ENCODE data around the gene ATP13A2. TPM values are rescaled to one million over a fixed set of nuclear protein-coding genes. Genes with fewer than 3 reads are reported as not detected.

ATP13A2 gene
- total RNA-seq, 3 donors from 2014 or later (not counting 1 experiment from before 2014, with no cell fraction given): 38.7 to 53.6 (median 42.8) TPM

DNA sequence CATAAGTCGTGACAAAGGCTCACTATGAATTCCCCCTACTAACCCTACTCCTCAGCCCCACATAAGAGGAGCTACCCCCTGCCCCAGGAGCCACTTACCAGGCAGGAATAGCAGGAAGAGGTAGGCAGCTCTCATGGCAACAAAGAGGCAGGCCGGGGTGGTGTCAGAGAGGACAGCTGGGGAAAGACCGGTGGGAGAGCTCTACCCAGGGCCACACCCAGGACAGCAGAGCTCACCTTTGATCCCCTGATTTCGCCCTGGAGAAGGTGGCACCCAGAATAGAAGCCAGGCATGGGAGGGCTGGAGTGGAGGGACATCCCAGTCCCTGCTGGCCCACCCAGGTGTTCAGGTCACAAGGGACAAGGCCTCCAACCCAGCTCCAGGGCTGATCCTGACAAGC, 33.6 kb downstream of the ATP13A2 start:
- Histone ChIP-seq H3K4me1 (ENCODE audit: control insufficient read depth, insufficient read depth, low read length) (peaks cover 7% of the 10 kb centered on the region), H3K27ac (ENCODE audit: low read length) (no peak overlapping the region), H3K27me3 (ENCODE audit: control insufficient read depth, insufficient read depth, low read length) (peaks cover 10% of the 10 kb centered on the region), H3K4me3 (ENCODE audit: low read length) (no peak overlapping the region), H3K9me3 (ENCODE audit: control insufficient read depth, insufficient read depth, low read length) (no peaks in the 10 kb centered on the region), H3K36me3 (ENCODE audit: control insufficient read depth, insufficient read depth, low read length) (no peaks in the 10 kb centered on the region)
- ATAC-seq (no peak), DNase-seq (no peak)
- peaks cover 15 to 23% of the 10 kb centered on the region in 2 donors for H3K27me3 Mint-ChIP-seq (ENCODE audit: low read depth in 2 of 2)
- no peak overlapping the region for H3K27ac Mint-ChIP-seq
- TF ChIP-seq, protein P1, sequence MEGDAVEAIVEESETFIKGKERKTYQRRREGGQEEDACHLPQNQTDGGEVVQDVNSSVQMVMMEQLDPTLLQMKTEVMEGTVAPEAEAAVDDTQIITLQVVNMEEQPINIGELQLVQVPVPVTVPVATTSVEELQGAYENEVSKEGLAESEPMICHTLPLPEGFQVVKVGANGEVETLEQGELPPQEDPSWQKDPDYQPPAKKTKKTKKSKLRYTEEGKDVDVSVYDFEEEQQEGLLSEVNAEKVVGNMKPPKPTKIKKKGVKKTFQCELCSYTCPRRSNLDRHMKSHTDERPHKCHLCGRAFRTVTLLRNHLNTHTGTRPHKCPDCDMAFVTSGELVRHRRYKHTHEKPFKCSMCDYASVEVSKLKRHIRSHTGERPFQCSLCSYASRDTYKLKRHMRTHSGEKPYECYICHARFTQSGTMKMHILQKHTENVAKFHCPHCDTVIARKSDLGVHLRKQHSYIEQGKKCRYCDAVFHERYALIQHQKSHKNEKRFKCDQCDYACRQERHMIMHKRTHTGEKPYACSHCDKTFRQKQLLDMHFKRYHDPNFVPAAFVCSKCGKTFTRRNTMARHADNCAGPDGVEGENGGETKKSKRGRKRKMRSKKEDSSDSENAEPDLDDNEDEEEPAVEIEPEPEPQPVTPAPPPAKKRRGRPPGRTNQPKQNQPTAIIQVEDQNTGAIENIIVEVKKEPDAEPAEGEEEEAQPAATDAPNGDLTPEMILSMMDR (IDR thresholded peaks at IDR 0.05): no peak
- H3K36me3 Mint-ChIP-seq: peaks cover 6% of the 10 kb centered on the region
- intact Hi-C loops (cut with micrococcal nuclease): no loop called here
- no peaks in the 10 kb centered on the region for H3K9me3 Mint-ChIP-seq
- H3K4me3 Mint-ChIP-seq: no peak overlapping the region
- WGBS (ENCODE audit: insufficient coverage): 92% methylated on average over 4 of the region's 4 CpGs
- H3K4me1 Mint-ChIP-seq: peaks cover 0 to 11% of the 10 kb centered on the region in 2 donors

GRCh38 chr1:16977377-16977776, 34.4 kb downstream of the ATP13A2 start:
- H3K36me3 Mint-ChIP-seq: peaks cover 6% of the 10 kb centered on the region
- Histone ChIP-seq H3K4me3 (ENCODE audit: low read length) (no peak overlapping the region), H3K27ac (ENCODE audit: low read length) (no peak overlapping the region), H3K36me3 (ENCODE audit: control insufficient read depth, insufficient read depth, low read length) (no peaks in the 10 kb centered on the region), H3K27me3 (ENCODE audit: control insufficient read depth, insufficient read depth, low read length) (peaks cover 10% of the 10 kb centered on the region), H3K4me1 (ENCODE audit: control insufficient read depth, insufficient read depth, low read length) (peaks cover 7% of the 10 kb centered on the region), H3K9me3 (ENCODE audit: control insufficient read depth, insufficient read depth, low read length) (no peaks in the 10 kb centered on the region)
- no peak for DNase-seq
- peaks cover 12 to 19% of the 10 kb centered on the region in 2 donors for H3K27me3 Mint-ChIP-seq (ENCODE audit: low read depth in 2 of 2)
- intact Hi-C loops (cut with micrococcal nuclease): no loop called here
- ATAC-seq: no peak
- H3K9me3 Mint-ChIP-seq: no peaks in the 10 kb centered on the region
- WGBS (ENCODE audit: insufficient coverage): 95% methylated on average over 5 of the region's 5 CpGs
- peaks cover 0 to 10% of the 10 kb centered on the region in 2 donors for H3K4me1 Mint-ChIP-seq
- TF ChIP-seq, protein P1 (IDR thresholded peaks at IDR 0.05): no peak
- H3K4me3 Mint-ChIP-seq: no peak overlapping the region
- H3K27ac Mint-ChIP-seq: no peak overlapping the region

DNA sequence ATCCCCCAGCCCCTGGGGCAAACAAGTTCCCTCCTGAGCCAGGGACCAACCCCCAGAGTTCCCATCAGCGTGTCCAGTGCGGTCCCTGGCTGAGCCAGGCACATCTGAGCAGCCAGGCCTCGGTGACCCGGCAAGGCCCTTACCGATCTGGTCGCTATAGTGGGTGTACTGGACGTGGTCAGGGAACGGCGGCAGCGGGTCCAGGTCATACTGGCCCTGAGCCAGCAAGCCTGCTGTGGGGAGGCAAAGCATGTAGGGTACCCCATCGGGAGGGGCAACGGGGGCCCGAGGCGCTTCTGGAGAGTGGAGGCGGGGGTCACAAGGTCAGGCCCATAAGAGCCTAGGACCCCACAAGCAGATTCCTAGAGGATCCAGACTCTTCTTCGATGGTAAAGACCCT, 34.8 kb downstream of the ATP13A2 start:
- peaks cover 10% of the 10 kb centered on the region for H3K27me3 ChIP-seq (ENCODE audit: control insufficient read depth, insufficient read depth, low read length)
- no peaks in the 10 kb centered on the region for H3K9me3 ChIP-seq (ENCODE audit: control insufficient read depth, insufficient read depth, low read length)
- no peak overlapping the region for H3K4me3 Mint-ChIP-seq
- no peak overlapping the region for H3K4me3 ChIP-seq (ENCODE audit: low read length)
- H3K27ac ChIP-seq (ENCODE audit: low read length): no peak overlapping the region
- H3K36me3 ChIP-seq (ENCODE audit: control insufficient read depth, insufficient read depth, low read length): no peaks in the 10 kb centered on the region
- H3K36me3 Mint-ChIP-seq: peaks cover 6% of the 10 kb centered on the region
- peaks cover 12 to 16% of the 10 kb centered on the region in 2 donors for H3K27me3 Mint-ChIP-seq (ENCODE audit: low read depth in 2 of 2)
- ATAC-seq (no peak), DNase-seq (no peak)
- 90% methylated on average over 16 of the region's 16 CpGs for WGBS (ENCODE audit: insufficient coverage)
- peaks cover 7% of the 10 kb centered on the region for H3K4me1 ChIP-seq (ENCODE audit: control insufficient read depth, insufficient read depth, low read length)
- peaks cover 0 to 10% of the 10 kb centered on the region in 2 donors for H3K4me1 Mint-ChIP-seq
- intact Hi-C loops (cut with micrococcal nuclease): no loop called here
- no peaks in the 10 kb centered on the region for H3K9me3 Mint-ChIP-seq
- no peak overlapping the region for H3K27ac Mint-ChIP-seq
- TF ChIP-seq, protein P1 (IDR thresholded peaks at IDR 0.05): no peak

DNA sequence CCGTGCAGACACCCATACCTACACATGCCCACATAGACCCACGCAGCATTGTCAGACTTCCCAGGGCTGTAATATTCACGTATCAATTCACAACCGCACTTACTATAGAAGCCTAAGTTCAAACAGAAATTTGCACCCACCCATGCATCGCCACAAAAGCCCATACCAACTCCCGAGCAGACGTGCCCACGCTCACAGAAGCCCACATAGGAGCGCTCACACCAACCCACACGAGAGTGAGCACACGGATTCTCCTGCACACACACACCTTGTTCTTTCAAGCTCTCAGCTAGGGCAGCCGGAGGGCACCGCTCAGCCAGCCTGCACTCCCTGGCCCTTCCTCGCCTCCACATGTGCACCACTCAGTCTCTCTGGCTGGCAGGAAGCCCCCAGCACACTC, 35.9 kb downstream of the ATP13A2 start:
- H3K27me3 ChIP-seq (ENCODE audit: control insufficient read depth, insufficient read depth, low read length): peaks cover 6% of the 10 kb centered on the region
- H3K27ac Mint-ChIP-seq: no peak overlapping the region
- H3K4me1 Mint-ChIP-seq: peaks cover 0 to 3% of the 10 kb centered on the region in 2 donors
- ATAC-seq (no peak), DNase-seq (no peak)
- WGBS (ENCODE audit: insufficient coverage): 89% methylated on average over 14 of the region's 14 CpGs
- peaks cover 3 to 6% of the 10 kb centered on the region in 2 donors for H3K27me3 Mint-ChIP-seq (ENCODE audit: low read depth in 2 of 2)
- no peak overlapping the region for H3K27ac ChIP-seq (ENCODE audit: low read length)
- H3K9me3 ChIP-seq (ENCODE audit: control insufficient read depth, insufficient read depth, low read length): no peaks in the 10 kb centered on the region
- TF ChIP-seq, protein P1 (IDR thresholded peaks at IDR 0.05): no peak
- H3K36me3 Mint-ChIP-seq: no peaks in the 10 kb centered on the region
- no peak overlapping the region for H3K4me3 ChIP-seq (ENCODE audit: low read length)
- H3K36me3 ChIP-seq (ENCODE audit: control insufficient read depth, insufficient read depth, low read length): no peaks in the 10 kb centered on the region
- no peaks in the 10 kb centered on the region for H3K9me3 Mint-ChIP-seq
- peaks cover 6% of the 10 kb centered on the region for H3K4me1 ChIP-seq (ENCODE audit: control insufficient read depth, insufficient read depth, low read length)
- no peak overlapping the region for H3K4me3 Mint-ChIP-seq
- intact Hi-C loops (cut with micrococcal nuclease): no loop called here

All from natural killer cell (primary cell).